HepG2 (cell line): ENCODE measurements around the gene CES3. TPM values are rescaled to one million over a fixed set of nuclear protein-coding genes. Genes with fewer than 3 reads are reported as not detected.

Source experiments
- ARNTL ChIP-seq: sonication (generic); formaldehyde crosslinking; IDR thresholded peaks from 2 replicates; pipeline ENCODE4 v1.4.0; 2020; ENCODE audit warnings: mild to moderate bottlenecking, missing genetic modification reagents
- CEBPG ChIP-seq: IDR thresholded peaks from 2 replicates; pipeline ENCODE4 v1.6.1; 2016
- ETV5 ChIP-seq: IDR thresholded peaks from 2 replicates; pipeline ENCODE4 v1.6.1; 2018; ENCODE audit warnings: missing biosample characterization, missing genetic modification reagents, inconsistent platforms, borderline replicate concordance
- GATAD2A ChIP-seq: IDR thresholded peaks from 2 replicates; pipeline ENCODE4 v1.6.1; 2016
- KMT2A ChIP-seq: sonication (generic); formaldehyde crosslinking; IDR thresholded peaks from 2 replicates; pipeline ENCODE4 v1.4.0; 2020; ENCODE audit warnings: missing genetic modification reagents
- KMT2B ChIP-seq: IDR thresholded peaks from 2 replicates; pipeline ENCODE4 v1.6.1; 2016; ENCODE audit warnings: missing genetic modification reagents, missing compliant biosample characterization
- LCORL ChIP-seq, 2 experiments: fragments of 450-650 bp in 1 of 2; sonication (generic) in 1 of 2; formaldehyde crosslinking in 1 of 2; IDR thresholded peaks; 2 replicates each; pipeline versions ENCODE4 v1.5.0 to v1.6.1; 2017 to 2020; ENCODE audit warnings: antibody characterized with exemption in 1 of 2, missing genetic modification reagents in 1 of 2
- PHF8 ChIP-seq: sonication (generic); formaldehyde crosslinking; IDR thresholded peaks from 2 replicates; pipeline ENCODE4 v1.5.0; 2020; ENCODE audit warnings: missing genetic modification reagents
- RFX5 ChIP-seq: IDR thresholded peaks from 2 replicates; pipeline ENCODE4 v1.6.1; 2011; ENCODE audit warnings: low read depth, low read length, improper control_type of control experiment
- SMAD3 ChIP-seq: sonication (generic); formaldehyde crosslinking; IDR thresholded peaks from 2 replicates; pipeline ENCODE4 v1.4.0; 2020; ENCODE audit warnings: missing genetic modification reagents
- ZFP36L1 ChIP-seq: sonication (generic); formaldehyde crosslinking; IDR thresholded peaks from 2 replicates; pipeline ENCODE4 v1.8.0; 2022; ENCODE audit warnings: mild to moderate bottlenecking, missing genetic modification reagents, moderate library complexity
- ZGPAT ChIP-seq: IDR thresholded peaks from 2 replicates; pipeline ENCODE4 v1.6.1; 2016; ENCODE audit warnings: mild to moderate bottlenecking
- ZNF136 ChIP-seq: sonication (generic); formaldehyde crosslinking; IDR thresholded peaks from 2 replicates; pipeline ENCODE4 v1.8.1; 2022; ENCODE audit warnings: low read depth, mild to moderate bottlenecking, moderate library complexity, missing genetic modification reagents
- ZNF562 ChIP-seq: sonication (generic); formaldehyde crosslinking; IDR thresholded peaks from 2 replicates; pipeline ENCODE4 v1.8.0; 2022; ENCODE audit warnings: missing genetic modification reagents, borderline replicate concordance
- ZNF615 ChIP-seq: sonication (generic); formaldehyde crosslinking; IDR thresholded peaks from 2 replicates; pipeline ENCODE4 v1.5.0; 2020; ENCODE audit warnings: mild to moderate bottlenecking, missing genetic modification reagents, borderline replicate concordance
- ZNF780A ChIP-seq: sonication (generic); formaldehyde crosslinking; IDR thresholded peaks from 2 replicates; pipeline ENCODE4 v1.8.0; 2022; ENCODE audit warnings: mild to moderate bottlenecking, missing genetic modification reagents, moderate library complexity
- ZSCAN9 ChIP-seq: IDR thresholded peaks from 2 replicates; pipeline ENCODE4 v1.6.1; 2016; ENCODE audit warnings: borderline replicate concordance
- polyA plus RNA-seq, 8 experiments: library from polyadenylated mRNA; depleted of rRNA in 3 of 8; stranded (reverse) in 7 of 8; unstranded in 1 of 8; fragments of >200 nt; fragmentation: Illumina TruSeq in 4 of 8; extraction: Trizol in 4 of 8; gene quantifications; 2 replicates each; pipeline versions ENCODE4 v1.2.1 to v1.2.3, GENCODE V29; 2011 to 2016; ENCODE audit warnings: low read depth in 4 of 8, missing spikeins in 1 of 8, mixed read lengths in 1 of 8; ENCODE audit not compliant: insufficient read depth in 1 of 8
- total RNA-seq, 5 experiments: library from RNA; depleted of rRNA; stranded (reverse); fragments of >200 nt; fragmentation: Illumina TruSeq; extraction: Trizol; gene quantifications; 2 replicates each; pipeline ENCODE4 v1.2.3, GENCODE V29; 2016; ENCODE audit warnings: low read depth in 1 of 5
- TF ChIP-seq, protein P1 (sequence below): sonication (generic); formaldehyde crosslinking; IDR thresholded peaks from 2 replicates; pipeline ENCODE4 v1.4.0; 2020; ENCODE audit warnings: missing genetic modification reagents
- TF ChIP-seq, protein P2 (sequence below): sonication (generic); formaldehyde crosslinking; IDR thresholded peaks from 2 replicates; pipeline ENCODE4 v1.8.1; 2023; ENCODE audit warnings: mild to moderate bottlenecking, moderate library complexity, missing genetic modification reagents
- TF ChIP-seq, protein P3 (sequence below): sonication (generic); formaldehyde crosslinking; IDR thresholded peaks from 2 replicates; pipeline ENCODE4 v1.8.1; 2023; ENCODE audit warnings: mild to moderate bottlenecking, missing genetic modification reagents
- TF ChIP-seq, protein P4 (sequence below): sonication (generic); formaldehyde crosslinking; IDR thresholded peaks from 2 replicates; pipeline ENCODE4 v1.4.0; 2020; ENCODE audit warnings: missing genetic modification reagents, mild to moderate bottlenecking, borderline replicate concordance

CES3 gene
- total and polyA plus RNA-seq, 2 of the 13 experiments (the other 11 are each of a cell fraction or from before 2014, with no cell fraction given), result 6.6 to 17.4 TPM

GRCh38 chr16:67017810-67018488 is 56.9 kb downstream of the CES3 start (continued):
- no peak for TF ChIP-seq ZNF562
- TF ChIP-seq, protein P1, sequence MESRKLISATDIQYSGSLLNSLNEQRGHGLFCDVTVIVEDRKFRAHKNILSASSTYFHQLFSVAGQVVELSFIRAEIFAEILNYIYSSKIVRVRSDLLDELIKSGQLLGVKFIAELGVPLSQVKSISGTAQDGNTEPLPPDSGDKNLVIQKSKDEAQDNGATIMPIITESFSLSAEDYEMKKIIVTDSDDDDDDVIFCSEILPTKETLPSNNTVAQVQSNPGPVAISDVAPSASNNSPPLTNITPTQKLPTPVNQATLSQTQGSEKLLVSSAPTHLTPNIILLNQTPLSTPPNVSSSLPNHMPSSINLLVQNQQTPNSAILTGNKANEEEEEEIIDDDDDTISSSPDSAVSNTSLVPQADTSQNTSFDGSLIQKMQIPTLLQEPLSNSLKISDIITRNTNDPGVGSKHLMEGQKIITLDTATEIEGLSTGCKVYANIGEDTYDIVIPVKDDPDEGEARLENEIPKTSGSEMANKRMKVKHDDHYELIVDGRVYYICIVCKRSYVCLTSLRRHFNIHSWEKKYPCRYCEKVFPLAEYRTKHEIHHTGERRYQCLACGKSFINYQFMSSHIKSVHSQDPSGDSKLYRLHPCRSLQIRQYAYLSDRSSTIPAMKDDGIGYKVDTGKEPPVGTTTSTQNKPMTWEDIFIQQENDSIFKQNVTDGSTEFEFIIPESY (CRISPR knock-in tag), result no peak
- TF ChIP-seq LCORL (IDR thresholded peaks at IDR 0.05), result no peak
- TF ChIP-seq LCORL (CRISPR knock-in tag; IDR thresholded peaks at IDR 0.05), result peak; percentile 76
- peak; percentile 95 for TF ChIP-seq ARNTL
- TF ChIP-seq CEBPG, result peak; percentile 55; the same call in 1 of the 2 replicates
- TF ChIP-seq GATAD2A (CRISPR knock-in tag), result peak; percentile 74; the same call in 1 of the 2 replicates
- no peak for TF ChIP-seq ZNF615
- TF ChIP-seq, protein P2, sequence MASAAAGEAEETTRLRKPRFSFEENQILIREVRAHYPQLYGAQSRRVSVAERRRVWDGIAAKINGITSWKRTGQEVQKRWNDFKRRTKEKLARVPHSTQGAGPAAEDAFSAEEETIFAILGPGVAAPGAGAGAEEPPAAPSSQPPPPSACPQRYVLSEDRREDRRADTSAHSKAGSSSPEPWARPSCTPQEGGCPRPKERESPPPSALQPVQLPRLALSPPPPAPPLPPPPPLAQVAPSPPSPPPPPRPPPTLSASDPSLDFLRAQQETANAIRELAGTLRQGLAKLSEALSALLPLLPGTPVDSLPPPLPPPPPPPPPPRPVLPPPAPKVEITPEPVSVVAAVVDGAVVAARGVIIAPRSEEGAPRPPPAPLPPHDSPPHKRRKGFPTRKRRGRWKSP, result peak; percentile 80; the same call in 1 of the 2 replicates
- TF ChIP-seq PHF8 (CRISPR knock-in tag), result peak; percentile 32; the same call in 1 of the 2 replicates
- TF ChIP-seq, protein P3, sequence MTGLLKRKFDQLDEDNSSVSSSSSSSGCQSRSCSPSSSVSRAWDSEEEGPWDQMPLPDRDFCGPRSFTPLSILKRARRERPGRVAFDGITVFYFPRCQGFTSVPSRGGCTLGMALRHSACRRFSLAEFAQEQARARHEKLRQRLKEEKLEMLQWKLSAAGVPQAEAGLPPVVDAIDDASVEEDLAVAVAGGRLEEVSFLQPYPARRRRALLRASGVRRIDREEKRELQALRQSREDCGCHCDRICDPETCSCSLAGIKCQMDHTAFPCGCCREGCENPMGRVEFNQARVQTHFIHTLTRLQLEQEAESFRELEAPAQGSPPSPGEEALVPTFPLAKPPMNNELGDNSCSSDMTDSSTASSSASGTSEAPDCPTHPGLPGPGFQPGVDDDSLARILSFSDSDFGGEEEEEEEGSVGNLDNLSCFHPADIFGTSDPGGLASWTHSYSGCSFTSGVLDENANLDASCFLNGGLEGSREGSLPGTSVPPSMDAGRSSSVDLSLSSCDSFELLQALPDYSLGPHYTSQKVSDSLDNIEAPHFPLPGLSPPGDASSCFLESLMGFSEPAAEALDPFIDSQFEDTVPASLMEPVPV, result peak; percentile 63; the same call in 1 of the 2 replicates
- peak; percentile 46; the same call in 1 of the 2 replicates for TF ChIP-seq RFX5
- TF ChIP-seq ZGPAT (CRISPR knock-in tag), result peak; percentile 83
- TF ChIP-seq ETV5 (CRISPR knock-in tag), result peak; percentile 31; the same call in 1 of the 2 replicates
- TF ChIP-seq KMT2B (CRISPR knock-in tag), result peak; percentile 43; the same call in 1 of the 2 replicates
- no peak for TF ChIP-seq KMT2A (CRISPR knock-in tag)
- peak; percentile 47; the same call in 1 of the 2 replicates for TF ChIP-seq ZSCAN9 (CRISPR knock-in tag)
- no peak for TF ChIP-seq ZNF780A (CRISPR knock-in tag)
- TF ChIP-seq, protein P4, sequence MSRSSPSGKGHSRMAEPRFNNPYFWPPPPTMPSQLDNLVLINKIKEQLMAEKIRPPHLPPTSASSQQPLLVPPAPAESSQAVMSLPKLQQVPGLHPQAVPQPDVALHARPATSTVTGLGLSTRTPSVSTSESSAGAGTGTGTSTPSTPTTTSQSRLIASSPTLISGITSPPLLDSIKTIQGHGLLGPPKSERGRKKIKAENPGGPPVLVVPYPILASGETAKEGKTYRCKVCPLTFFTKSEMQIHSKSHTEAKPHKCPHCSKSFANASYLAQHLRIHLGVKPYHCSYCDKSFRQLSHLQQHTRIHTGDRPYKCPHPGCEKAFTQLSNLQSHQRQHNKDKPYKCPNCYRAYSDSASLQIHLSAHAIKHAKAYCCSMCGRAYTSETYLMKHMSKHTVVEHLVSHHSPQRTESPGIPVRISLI, result 0 out of 2 replicates have a peak, but pooled peaks have one; percentile 12
- TF ChIP-seq ZNF136 (CRISPR knock-in tag), result peak; percentile 75; the same call in 1 of the 2 replicates
- peak; percentile 86 for TF ChIP-seq SMAD3 (CRISPR knock-in tag)
- TF ChIP-seq ZFP36L1 (CRISPR knock-in tag), result 0 out of 2 replicates have a peak, but pooled peaks have one; percentile 27
